Measurements from ENCODE around the gene SOX4.

SOX4 gene

GRCh38 chr6:21588481-21589351 lies 4.8 kb upstream of the SOX4 start (continued):
- TF ChIP-seq ZNF416 (tag by site-specific recombination; IDR thresholded peaks at IDR 0.05) (no peak), ZNF426 (tag by site-specific recombination; IDR thresholded peaks at IDR 0.05) (no peak), ZNF624 (tag by site-specific recombination; IDR thresholded peaks at IDR 0.05) (no peak), ZNF514 (tag by site-specific recombination; IDR thresholded peaks at IDR 0.05) (no peak), SCRT1 (tag by site-specific recombination; IDR thresholded peaks at IDR 0.05; ENCODE audit: borderline replicate concordance) (no peak), HOXA7 (CRISPR knock-in tag; IDR thresholded peaks at IDR 0.05; ENCODE audit: borderline replicate concordance) (no peak), ZNF677 (tag by site-specific recombination; IDR thresholded peaks at IDR 0.05) (no peak), KLF10 (tag by site-specific recombination; IDR thresholded peaks at IDR 0.05) (no peak), KLF8 (tag by site-specific recombination; IDR thresholded peaks at IDR 0.05) (no peak), ZBTB21 (tag by site-specific recombination; IDR thresholded peaks at IDR 0.05) (no peak), ZNF2 (tag by site-specific recombination; IDR thresholded peaks at IDR 0.05) (0 out of 2 replicates have a peak, but pooled peaks have one; percentile 29), KLF7 (tag by site-specific recombination; IDR thresholded peaks at IDR 0.05; ENCODE audit: borderline replicate concordance) (no peak), ZNF48 (tag by site-specific recombination; IDR thresholded peaks at IDR 0.05) (no peak), ZNF792 (tag by site-specific recombination; IDR thresholded peaks at IDR 0.05) (no peak; the same call in 1 of the 2 replicates), OVOL3 (tag by site-specific recombination; IDR thresholded peaks at IDR 0.05) (no peak), ZNF645 (tag by site-specific recombination; IDR thresholded peaks at IDR 0.05) (no peak), ZNF488 (tag by site-specific recombination; IDR thresholded peaks at IDR 0.05) (no peak), IKZF3 (tag by site-specific recombination; IDR thresholded peaks at IDR 0.05) (peak; percentile 46; the same call in 1 of the 2 replicates), ZNF837 (tag by site-specific recombination; IDR thresholded peaks at IDR 0.05) (no peak), ZFP69B (tag by site-specific recombination; IDR thresholded peaks at IDR 0.05) (peak; percentile 54; the same call in 1 of the 2 replicates), TCF7L2 (IDR thresholded peaks at IDR 0.05; ENCODE audit: borderline replicate concordance, low read depth, low read length) (no peak)
- TF ChIP-seq, protein P1, sequence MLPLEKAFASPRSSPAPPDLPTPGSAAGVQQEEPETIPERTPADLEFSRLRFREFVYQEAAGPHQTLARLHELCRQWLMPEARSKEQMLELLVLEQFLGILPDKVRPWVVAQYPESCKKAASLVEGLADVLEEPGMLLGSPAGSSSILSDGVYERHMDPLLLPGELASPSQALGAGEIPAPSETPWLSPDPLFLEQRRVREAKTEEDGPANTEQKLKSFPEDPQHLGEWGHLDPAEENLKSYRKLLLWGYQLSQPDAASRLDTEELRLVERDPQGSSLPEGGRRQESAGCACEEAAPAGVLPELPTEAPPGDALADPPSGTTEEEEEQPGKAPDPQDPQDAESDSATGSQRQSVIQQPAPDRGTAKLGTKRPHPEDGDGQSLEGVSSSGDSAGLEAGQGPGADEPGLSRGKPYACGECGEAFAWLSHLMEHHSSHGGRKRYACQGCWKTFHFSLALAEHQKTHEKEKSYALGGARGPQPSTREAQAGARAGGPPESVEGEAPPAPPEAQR (tag by site-specific recombination; IDR thresholded peaks at IDR 0.05), result no peak
- TF ChIP-seq, protein P2, sequence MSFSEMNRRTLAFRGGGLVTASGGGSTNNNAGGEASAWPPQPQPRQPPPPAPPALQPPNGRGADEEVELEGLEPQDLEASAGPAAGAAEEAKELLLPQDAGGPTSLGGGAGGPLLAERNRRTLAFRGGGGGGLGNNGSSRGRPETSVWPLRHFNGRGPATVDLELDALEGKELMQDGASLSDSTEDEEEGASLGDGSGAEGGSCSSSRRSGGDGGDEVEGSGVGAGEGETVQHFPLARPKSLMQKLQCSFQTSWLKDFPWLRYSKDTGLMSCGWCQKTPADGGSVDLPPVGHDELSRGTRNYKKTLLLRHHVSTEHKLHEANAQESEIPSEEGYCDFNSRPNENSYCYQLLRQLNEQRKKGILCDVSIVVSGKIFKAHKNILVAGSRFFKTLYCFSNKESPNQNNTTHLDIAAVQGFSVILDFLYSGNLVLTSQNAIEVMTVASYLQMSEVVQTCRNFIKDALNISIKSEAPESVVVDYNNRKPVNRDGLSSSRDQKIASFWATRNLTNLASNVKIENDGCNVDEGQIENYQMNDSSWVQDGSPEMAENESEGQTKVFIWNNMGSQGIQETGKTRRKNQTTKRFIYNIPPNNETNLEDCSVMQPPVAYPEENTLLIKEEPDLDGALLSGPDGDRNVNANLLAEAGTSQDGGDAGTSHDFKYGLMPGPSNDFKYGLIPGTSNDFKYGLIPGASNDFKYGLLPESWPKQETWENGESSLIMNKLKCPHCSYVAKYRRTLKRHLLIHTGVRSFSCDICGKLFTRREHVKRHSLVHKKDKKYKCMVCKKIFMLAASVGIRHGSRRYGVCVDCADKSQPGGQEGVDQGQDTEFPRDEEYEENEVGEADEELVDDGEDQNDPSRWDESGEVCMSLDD (tag by site-specific recombination; IDR thresholded peaks at IDR 0.05), result 0 out of 2 replicates have a peak, but pooled peaks have one; percentile 41
- TF ChIP-seq, protein P3, sequence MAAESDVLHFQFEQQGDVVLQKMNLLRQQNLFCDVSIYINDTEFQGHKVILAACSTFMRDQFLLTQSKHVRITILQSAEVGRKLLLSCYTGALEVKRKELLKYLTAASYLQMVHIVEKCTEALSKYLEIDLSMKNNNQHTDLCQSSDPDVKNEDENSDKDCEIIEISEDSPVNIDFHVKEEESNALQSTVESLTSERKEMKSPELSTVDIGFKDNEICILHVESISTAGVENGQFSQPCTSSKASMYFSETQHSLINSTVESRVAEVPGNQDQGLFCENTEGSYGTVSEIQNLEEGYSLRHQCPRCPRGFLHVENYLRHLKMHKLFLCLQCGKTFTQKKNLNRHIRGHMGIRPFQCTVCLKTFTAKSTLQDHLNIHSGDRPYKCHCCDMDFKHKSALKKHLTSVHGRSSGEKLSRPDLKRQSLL (tag by site-specific recombination; IDR thresholded peaks at IDR 0.05), result no peak
- TF ChIP-seq, protein P4, sequence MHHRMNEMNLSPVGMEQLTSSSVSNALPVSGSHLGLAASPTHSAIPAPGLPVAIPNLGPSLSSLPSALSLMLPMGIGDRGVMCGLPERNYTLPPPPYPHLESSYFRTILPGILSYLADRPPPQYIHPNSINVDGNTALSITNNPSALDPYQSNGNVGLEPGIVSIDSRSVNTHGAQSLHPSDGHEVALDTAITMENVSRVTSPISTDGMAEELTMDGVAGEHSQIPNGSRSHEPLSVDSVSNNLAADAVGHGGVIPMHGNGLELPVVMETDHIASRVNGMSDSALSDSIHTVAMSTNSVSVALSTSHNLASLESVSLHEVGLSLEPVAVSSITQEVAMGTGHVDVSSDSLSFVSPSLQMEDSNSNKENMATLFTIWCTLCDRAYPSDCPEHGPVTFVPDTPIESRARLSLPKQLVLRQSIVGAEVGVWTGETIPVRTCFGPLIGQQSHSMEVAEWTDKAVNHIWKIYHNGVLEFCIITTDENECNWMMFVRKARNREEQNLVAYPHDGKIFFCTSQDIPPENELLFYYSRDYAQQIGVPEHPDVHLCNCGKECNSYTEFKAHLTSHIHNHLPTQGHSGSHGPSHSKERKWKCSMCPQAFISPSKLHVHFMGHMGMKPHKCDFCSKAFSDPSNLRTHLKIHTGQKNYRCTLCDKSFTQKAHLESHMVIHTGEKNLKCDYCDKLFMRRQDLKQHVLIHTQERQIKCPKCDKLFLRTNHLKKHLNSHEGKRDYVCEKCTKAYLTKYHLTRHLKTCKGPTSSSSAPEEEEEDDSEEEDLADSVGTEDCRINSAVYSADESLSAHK (tag by site-specific recombination; IDR thresholded peaks at IDR 0.05), result peak; percentile 62; the same call in 1 of the 2 replicates
